GM19467 (cell line): Measurements from ENCODE around the gene OR2J2.
"Not testable (repeated sequence)": the region's sequence is repeated elsewhere in the genome, so short reads cannot be mapped to it uniquely, and the experiment has no call there.

ENCODE experiments used
- ATAC-seq: cut with Tn5 transposase; IDR thresholded peaks from one replicate; pipeline ENCODE4 v1.9.1; 2021; ENCODE audit warnings: mild to moderate bottlenecking, moderate library complexity; ENCODE audit not compliant: unreplicated experiment

Gene OR2J2

GRCh38 chr6:29218056-29218455, 47.3 kb downstream of the OR2J2 start:
- not testable (repeated sequence) for ATAC-seq
